SK-N-SH (cell line): ENCODE measurements around the gene VASN. TPM values are rescaled to one million over a fixed set of nuclear protein-coding genes. Genes with fewer than 3 reads are reported as not detected.

Experiments used
- CTCF ChIA-PET: fragments of 300-600, 350-600 bp; formaldehyde crosslinking; extraction: SDS; loops from one replicate; lab custom pipeline; 2021; lab: Yijun Ruan, JAX
- POLR2A ChIA-PET: fragments of 350-600 bp; sonication (Branson Sonifier 250); formaldehyde crosslinking; extraction: SDS; loops from one replicate; lab custom pipeline; 2020; ENCODE audit warnings: antibody characterized with exemption, inconsistent platforms; lab: Yijun Ruan, JAX
- DNase-seq: peaks from one replicate; pipeline ENCODE4 v3.0.0; 2012
- H2AFZ ChIP-seq: fragments of 200-600 bp; sonication (generic); 2 replicates; pipeline ENCODE4 v1.8.1; 2016; ENCODE audit warnings: antibody characterized with exemption, mild to moderate bottlenecking, low read depth
- H3F3A ChIP-seq: fragments of 200-600 bp; sonication (generic); replicated peaks from 2 replicates; pipeline ENCODE3; 2016; ENCODE audit warnings: antibody characterized with exemption, mild to moderate bottlenecking; ENCODE audit not compliant: insufficient read depth
- H3K27ac ChIP-seq, 2 experiments: fragments of 200-500 bp in 1 of 2; fragments of 200-600 bp in 1 of 2; sonication (Bioruptor generic) in 1 of 2; sonication (generic), shearing (Covaris generic) in 1 of 2; 2 replicates each; pipeline versions ENCODE4 v1.5.1 to v1.6.1; 2014 to 2016; ENCODE audit warnings: low read depth in 2 of 2, inconsistent platforms in 1 of 2, low read length in 1 of 2, mild to moderate bottlenecking in 1 of 2, mixed read lengths in 1 of 2
- H3K27me3 ChIP-seq: fragments of 200-600 bp; sonication (generic), shearing (Covaris generic); 2 replicates; pipeline ENCODE4 v1.6.1; 2016; ENCODE audit warnings: mixed run types; ENCODE audit not compliant: insufficient read depth
- H3K36me3 ChIP-seq, 2 experiments: fragments of 200-500 bp in 1 of 2; fragments of 200-600 bp in 1 of 2; sonication (Bioruptor generic) in 1 of 2; sonication (generic) in 1 of 2; replicated peaks in 1 of 2; 2 replicates each; pipeline versions ENCODE3 to v1.5.1; 2014 to 2016; ENCODE audit warnings: low read length in 1 of 2, mild to moderate bottlenecking in 1 of 2; ENCODE audit not compliant: insufficient read depth in 2 of 2, control insufficient read depth in 1 of 2
- H3K4me1 ChIP-seq, 2 experiments: fragments of 200-500 bp in 1 of 2; fragments of 200-600 bp in 1 of 2; sonication (Bioruptor generic) in 1 of 2; sonication (generic), shearing (Covaris generic) in 1 of 2; 2 replicates each; pipeline versions ENCODE4 v1.5.1 to v1.6.1; 2014 to 2016; ENCODE audit warnings: low read depth in 1 of 2, low read length in 1 of 2, mixed run types in 1 of 2; ENCODE audit not compliant: insufficient read depth in 2 of 2, control insufficient read depth in 1 of 2
- H3K4me2 ChIP-seq: fragments of 200-600 bp; sonication (generic), shearing (Covaris generic); 2 replicates; pipeline ENCODE4 v1.6.1; 2017; ENCODE audit warnings: mixed run types
- H3K4me3 ChIP-seq, 2 experiments: fragments of 200-500 bp in 1 of 2; fragments of 200-600 bp in 1 of 2; sonication (Bioruptor generic) in 1 of 2; sonication (generic), shearing (Covaris generic) in 1 of 2; 2 replicates each; pipeline versions ENCODE4 v1.5.1 to v1.8.1; 2014 to 2016; ENCODE audit warnings: low read depth in 2 of 2, inconsistent platforms in 1 of 2, low read length in 1 of 2, mild to moderate bottlenecking in 1 of 2, mixed read lengths in 1 of 2, moderate library complexity in 1 of 2
- H3K79me2 ChIP-seq: fragments of 200-600 bp; sonication (generic); 2 replicates; pipeline ENCODE4 v1.8.1; 2017; ENCODE audit warnings: mild to moderate bottlenecking; ENCODE audit not compliant: insufficient read depth
- H3K9ac ChIP-seq: fragments of 200-600 bp; sonication (generic); 2 replicates; pipeline ENCODE4 v1.6.1; 2017; ENCODE audit warnings: mixed run types
- H3K9me2 ChIP-seq: fragments of 200-600 bp; sonication (generic); 2 replicates; pipeline ENCODE4 v1.6.1; 2017; ENCODE audit warnings: mixed run types
- H3K9me3 ChIP-seq: fragments of 200-600 bp; sonication (generic); 2 replicates; pipeline ENCODE4 v1.6.1; 2017; ENCODE audit warnings: mixed run types, mild to moderate bottlenecking, moderate library complexity
- H4K20me1 ChIP-seq: fragments of 200-600 bp; sonication (generic); 2 replicates; pipeline ENCODE4 v1.6.1; 2017; ENCODE audit warnings: mild to moderate bottlenecking, mixed run types; ENCODE audit not compliant: insufficient read depth
- ELF1 ChIP-seq: IDR thresholded peaks from 2 replicates; pipeline ENCODE4 v1.4.0; 2012
- EP300 ChIP-seq, 2 experiments: IDR thresholded peaks; 2 replicates each; pipeline versions ENCODE4 v1.4.0 to v1.6.1; 2012; ENCODE audit warnings: borderline replicate concordance in 1 of 2, low read depth in 1 of 2, low read length in 1 of 2
- EZH2phosphoT487 ChIP-seq: fragments of 200-600 bp; sonication (generic); IDR thresholded peaks from 2 replicates; pipeline ENCODE4 v1.6.1; 2017; ENCODE audit warnings: low read depth, mixed run types, mild to moderate bottlenecking, antibody characterized with exemption, moderate library complexity, borderline replicate concordance
- FOXM1 ChIP-seq: IDR thresholded peaks from 2 replicates; pipeline ENCODE4 v1.4.0; 2012; ENCODE audit warnings: low read depth, mild to moderate bottlenecking
- GABPA ChIP-seq: IDR thresholded peaks from 2 replicates; pipeline ENCODE4 v1.4.0; 2012; ENCODE audit warnings: low read depth, mild to moderate bottlenecking
- GATA2 ChIP-seq: sonication (generic); formaldehyde crosslinking; IDR thresholded peaks from 2 replicates; pipeline ENCODE4 v1.5.0; 2020; ENCODE audit warnings: mild to moderate bottlenecking, missing genetic modification reagents
- JUND ChIP-seq: IDR thresholded peaks from 2 replicates; pipeline ENCODE4 v1.4.0; 2012
- MAX ChIP-seq: IDR thresholded peaks from 2 replicates; pipeline ENCODE4 v1.4.0; 2012; ENCODE audit warnings: low read depth
- NFIC ChIP-seq: IDR thresholded peaks from 2 replicates; pipeline ENCODE4 v1.4.0; 2012; ENCODE audit warnings: borderline replicate concordance
- NRF1 ChIP-seq: IDR thresholded peaks from 2 replicates; pipeline ENCODE4 v1.6.1; 2012; ENCODE audit warnings: low read depth, mild to moderate bottlenecking, low read length
- POLR2AphosphoS5 ChIP-seq: IDR thresholded peaks from 2 replicates; pipeline ENCODE4 v1.6.1; 2012; ENCODE audit warnings: low read depth, low read length
- RAD21 ChIP-seq: IDR thresholded peaks from 2 replicates; pipeline ENCODE4 v1.6.1; 2012; ENCODE audit warnings: mild to moderate bottlenecking, low read length
- REST ChIP-seq: IDR thresholded peaks from 2 replicates; pipeline ENCODE4 v1.6.1; 2012; ENCODE audit warnings: mild to moderate bottlenecking, low read depth, low read length, moderate library complexity
- RXRA ChIP-seq: IDR thresholded peaks from 2 replicates; pipeline ENCODE4 v1.4.0; 2012; ENCODE audit warnings: low read depth, mild to moderate bottlenecking, borderline replicate concordance
- SIN3A ChIP-seq: IDR thresholded peaks from 2 replicates; pipeline ENCODE4 v1.6.1; 2012; ENCODE audit warnings: low read depth, mild to moderate bottlenecking, low read length, moderate library complexity, borderline replicate concordance
- SMC3 ChIP-seq: IDR thresholded peaks from 2 replicates; pipeline ENCODE4 v1.6.1; 2012; ENCODE audit warnings: low read depth, low read length, improper control_type of control experiment
- TCF12 ChIP-seq: IDR thresholded peaks from 2 replicates; pipeline ENCODE4 v1.4.0; 2012
- TEAD4 ChIP-seq: IDR thresholded peaks from 2 replicates; pipeline ENCODE4 v1.4.0; 2012; ENCODE audit warnings: mild to moderate bottlenecking, borderline replicate concordance; ENCODE audit not compliant: insufficient read depth
- USF2 ChIP-seq: fragments of 150-350 bp; IDR thresholded peaks from 2 replicates; pipeline ENCODE4 v1.6.1; 2017; ENCODE audit warnings: antibody characterized with exemption, low read length, low read depth, borderline replicate concordance
- ZBTB33 ChIP-seq: IDR thresholded peaks from 2 replicates; pipeline ENCODE4 v1.4.0; 2012; ENCODE audit warnings: low read depth, borderline replicate concordance
- WGBS: methylation state at CpG from one replicate; pipeline ENCODE4 v1.1.6; 2017; ENCODE audit warnings: low lambda C conversion rate; 5-methylcytosine and 5-hydroxymethylcytosine counted together
- polyA plus RNA-seq, 3 experiments: library from polyadenylated mRNA; depleted of rRNA; stranded (reverse); fragments of >200 nt; gene quantifications; 2 replicates each; pipeline ENCODE4 v1.2.3, GENCODE V29; 2012

The VASN gene
- polyA plus RNA-seq, 1 of the 3 experiments (the other 2 are of a cell fraction): 37.4 TPM

- no peaks in the 10 kb centered on the region for H3K9me2 ChIP-seq
- POLR2A ChIA-PET: no interaction called here
- H4K20me1 ChIP-seq: peaks cover 43% of the 10 kb centered on the region
- H3K79me2 ChIP-seq: peaks cover 87% of the 10 kb centered on the region
- TF ChIP-seq ELF1 (no peak), POLR2AphosphoS5 (no peak), RAD21 (no peak), NFIC (no peak), EP300 (IDR thresholded peaks at IDR 0.05; ENCODE audit: borderline replicate concordance in 1 of 2, low read depth in 1 of 2, low read length in 1 of 2) (no peak), SIN3A (no peak), NRF1 (no peak), RXRA (no peak), SMC3 (no peak), FOXM1 (no peak), ZBTB33 (no peak), JUND (no peak), MAX (no peak)
- H3K4me2 ChIP-seq: no peak overlapping the region
- no peaks in the 10 kb centered on the region for H3F3A ChIP-seq
- H3K9me3 ChIP-seq: no peaks in the 10 kb centered on the region
- no peak overlapping the region for H3K9ac ChIP-seq
- WGBS: 91% methylated on average over 14 of the region's 14 CpGs
- H3K36me3 ChIP-seq: peaks cover 0 to 3% of the 10 kb centered on the region in 2 experiments
- no peak overlapping the region for H3K4me3 ChIP-seq
- CTCF ChIA-PET: interaction anchor here (1.0 to 13.0 kb wide), 5 partner anchors 10 to 57 kb away, joined by 3 to 205 read pairs (median 6); no protein-coding TSS in a partner anchor
- no peaks in the 10 kb centered on the region for H3K27me3 ChIP-seq
- no peak overlapping the region for H3K27ac ChIP-seq
- no peak for DNase-seq
- H2AFZ ChIP-seq: no peak overlapping the region
- peaks cover 0 to 5% of the 10 kb centered on the region in 2 experiments; a peak in 1 of 4 replicates for H3K4me1 ChIP-seq
These were observed 25.5 kb upstream of the VASN start for GRCh38 chr16:4345836-4346781.

- Histone ChIP-seq H3K9me3 (no peaks in the 10 kb centered on the region), H4K20me1 (peaks cover 43% of the 10 kb centered on the region), H3K4me1 (peaks cover 5 to 7% of the 10 kb centered on the region in 2 experiments; a peak in 3 of 4 replicates), H3K27me3 (no peaks in the 10 kb centered on the region), H3K9ac (no peak overlapping the region), H3K4me3 (no peak overlapping the region), H3K9me2 (no peaks in the 10 kb centered on the region), H3K4me2 (no peak overlapping the region), H3K27ac (no peak overlapping the region), H3K36me3 (no peaks in the 10 kb centered on the region), H3F3A (peaks cover 7% of the 10 kb centered on the region), H2AFZ (no peak overlapping the region), H3K79me2 (peaks cover 78% of the 10 kb centered on the region)
- CTCF ChIA-PET: interaction anchor here (1.0 to 13.0 kb wide), 6 partner anchors 11 to 58 kb away, joined by 3 to 205 read pairs (median 5); no protein-coding TSS in a partner anchor
- POLR2A ChIA-PET: no interaction called here
- no peak for DNase-seq
- 91% methylated on average over 8 of the region's 8 CpGs for WGBS
- TF ChIP-seq EZH2phosphoT487 (no peak), GABPA (no peak), NRF1 (no peak), TCF12 (no peak), FOXM1 (no peak), REST (no peak), GATA2 (CRISPR knock-in tag) (no peak), TEAD4 (no peak), MAX (no peak), NFIC (no peak), USF2 (no peak), JUND (no peak)
These were observed 24.6 kb upstream of the VASN start for GRCh38 chr16:4347010-4347409.
